ENCODE data around the gene TGIF2. TPM values are rescaled to one million over a fixed set of nuclear protein-coding genes. Genes with fewer than 3 reads are reported as not detected.

The TGIF2 gene
- total and polyA plus RNA-seq, 5 donors = 4.9 to 13.4 (median 9.9) TPM

GRCh38 chr20:36565520-36565919 is 7.9 kb upstream of the TGIF2 start:
- 93% methylated on average over 3 of the region's 3 CpGs for WGBS
- intact Hi-C loops (cut with DNase I) = no loop called here
- Histone ChIP-seq H3K9me3 (ENCODE audit: control insufficient read depth, low read length) (no peaks in the 10 kb centered on the region), H3K27ac (ENCODE audit: low read length) (no peak overlapping the region), H3K4me1 (ENCODE audit: control insufficient read depth, insufficient read depth, low read length) (no peaks in the 10 kb centered on the region), H3K4me3 (ENCODE audit: low read length) (no peak overlapping the region), H3K27me3 (ENCODE audit: control insufficient read depth, insufficient read depth) (no peaks in the 10 kb centered on the region)
- ATAC-seq = no peak
- DNase-seq = no peak

DNA sequence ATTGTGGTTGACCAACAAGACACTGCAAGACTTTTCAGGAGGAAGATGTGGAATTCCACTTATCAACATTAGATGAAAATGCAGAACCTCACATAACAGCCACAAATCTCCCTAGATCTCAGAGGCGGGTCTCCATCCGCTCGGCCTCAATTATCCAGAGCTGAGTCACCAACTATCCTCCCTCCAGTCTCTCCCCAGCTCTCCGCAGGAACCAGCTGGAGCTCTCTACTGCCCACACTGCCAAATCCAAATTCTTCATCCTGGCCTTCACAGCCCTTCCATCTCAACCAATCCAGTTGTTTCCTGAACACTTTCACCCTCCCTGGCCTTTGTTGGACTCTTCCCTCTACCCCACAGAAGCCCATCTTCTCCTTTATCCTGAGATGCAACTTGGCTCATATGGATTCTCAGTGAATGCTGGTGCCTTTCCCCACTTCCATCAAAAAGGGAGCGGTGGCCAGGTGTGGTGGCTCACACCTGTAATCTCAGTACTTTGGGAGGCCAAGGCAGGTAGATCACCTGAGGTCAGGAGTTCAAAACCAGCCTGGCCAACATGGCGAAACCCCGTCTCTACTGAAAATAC is 3.5 kb upstream of the TGIF2 start:
- H3K27ac ChIP-seq (ENCODE audit: low read length) = no peak overlapping the region
- H3K9me3 ChIP-seq (ENCODE audit: control insufficient read depth, low read length) = no peaks in the 10 kb centered on the region
- intact Hi-C loops (cut with DNase I) = no loop called here
- H3K4me3 ChIP-seq (ENCODE audit: low read length) = no peak overlapping the region
- DNase-seq = no peak
- WGBS = 63% methylated on average over 7 of the region's 7 CpGs
- H3K27me3 ChIP-seq (ENCODE audit: control insufficient read depth, insufficient read depth) = no peaks in the 10 kb centered on the region
- no peak for ATAC-seq
- H3K4me1 ChIP-seq (ENCODE audit: control insufficient read depth, insufficient read depth, low read length) = no peaks in the 10 kb centered on the region

DNA sequence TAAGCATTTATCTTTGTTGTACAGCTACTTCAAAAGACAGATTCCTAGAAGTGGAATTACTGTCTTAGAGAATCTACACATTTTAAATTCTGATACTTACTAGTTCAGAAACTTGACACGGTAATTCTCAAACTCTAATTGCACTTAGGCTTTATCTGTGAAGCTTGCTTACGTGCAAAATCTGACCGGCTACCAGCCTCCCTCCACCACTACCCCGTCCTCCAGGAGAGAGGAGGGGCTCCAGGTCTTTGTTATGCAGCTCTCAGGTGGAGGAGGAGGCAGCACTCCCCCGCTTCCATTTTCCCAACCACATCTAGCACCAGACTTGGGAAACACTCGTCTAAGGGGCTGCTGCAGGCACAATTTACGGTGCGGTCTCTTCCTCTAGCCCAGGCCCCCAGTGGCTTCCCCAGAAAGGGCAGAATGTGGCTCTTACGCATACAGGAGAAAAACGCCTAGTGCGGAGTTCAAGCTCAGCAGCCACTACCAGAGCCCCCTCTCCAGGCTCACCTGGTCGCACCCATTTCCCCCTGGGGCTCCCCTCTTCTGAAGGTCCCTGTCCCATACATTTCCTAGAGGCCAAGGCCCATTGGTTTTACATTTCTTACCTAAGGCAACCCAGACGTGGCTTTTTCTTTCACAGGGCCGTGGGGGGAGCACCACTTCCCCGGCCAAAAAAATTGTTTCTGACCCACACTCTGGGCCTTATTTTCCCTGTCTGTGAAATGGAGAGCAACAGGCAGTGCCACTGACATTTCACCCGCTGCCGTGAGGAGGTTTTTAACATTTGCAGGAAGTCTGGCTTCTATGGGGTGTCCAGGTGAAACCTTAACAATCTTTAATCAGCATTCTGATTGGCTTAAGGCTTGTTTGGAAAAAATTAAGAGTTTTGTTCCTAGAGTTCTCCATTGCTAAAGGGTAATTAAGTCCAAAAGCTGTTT is 1.6 kb upstream of the TGIF2 start:
- WGBS = 53% methylated on average over 17 of the region's 17 CpGs
- no peak overlapping the region for H3K4me3 ChIP-seq (ENCODE audit: low read length)
- no peaks in the 10 kb centered on the region for H3K27me3 ChIP-seq (ENCODE audit: control insufficient read depth, insufficient read depth)
- DNase-seq = no peak
- H3K9me3 ChIP-seq (ENCODE audit: control insufficient read depth, low read length) = no peaks in the 10 kb centered on the region
- intact Hi-C loops (cut with DNase I) = no loop called here
- no peak for ATAC-seq
- peak overlapping the region; percentile 92 for H3K27ac ChIP-seq (ENCODE audit: low read length)
- H3K4me1 ChIP-seq (ENCODE audit: control insufficient read depth, insufficient read depth, low read length) = peaks cover 3% of the 10 kb centered on the region

DNA sequence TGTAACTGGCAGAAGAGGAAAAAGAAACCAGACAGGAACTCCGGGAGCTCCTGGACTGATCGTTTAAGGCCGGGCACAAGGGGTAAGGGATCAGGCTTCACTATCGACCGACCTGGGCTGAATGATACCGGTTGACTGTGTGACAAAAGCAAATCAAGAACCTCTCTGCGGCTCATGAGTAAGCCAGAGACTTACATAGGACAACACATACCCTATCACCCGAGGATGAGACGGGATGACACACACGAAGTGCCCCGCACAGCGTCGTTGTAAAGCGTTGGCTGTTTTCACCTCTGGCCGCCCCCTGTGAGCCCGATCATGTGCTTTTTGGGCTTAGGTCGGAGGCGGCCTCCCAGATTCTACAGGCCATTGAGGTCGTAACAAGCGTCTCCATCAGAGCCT is 695 bp upstream of the TGIF2 start:
- H3K27me3 ChIP-seq (ENCODE audit: control insufficient read depth, insufficient read depth) = no peaks in the 10 kb centered on the region
- intact Hi-C loops (cut with DNase I) = no loop called here
- H3K4me3 ChIP-seq (ENCODE audit: low read length) = peak overlapping the region; percentile 98
- ATAC-seq = peak; percentile 2 to 7
- 16% methylated on average over 20 of the region's 20 CpGs for WGBS
- H3K27ac ChIP-seq (ENCODE audit: low read length) = peak overlapping the region; percentile 92
- no peaks in the 10 kb centered on the region for H3K9me3 ChIP-seq (ENCODE audit: control insufficient read depth, low read length)
- peaks cover 3% of the 10 kb centered on the region for H3K4me1 ChIP-seq (ENCODE audit: control insufficient read depth, insufficient read depth, low read length)
- no peak for DNase-seq

- WGBS = under 1% methylated on average over 53 of the region's 53 CpGs
- peak overlapping the region; percentile 86 for H3K27ac ChIP-seq (ENCODE audit: low read length)
- peak; percentile 12 to 33 for ATAC-seq
- DNase-seq = peak; percentile 41 to 77 (median 75)
- no peaks in the 10 kb centered on the region for H3K27me3 ChIP-seq (ENCODE audit: control insufficient read depth, insufficient read depth)
- peak overlapping the region; percentile 98 for H3K4me3 ChIP-seq (ENCODE audit: low read length)
- intact Hi-C loops (cut with DNase I) = no loop called here
- peaks cover 3% of the 10 kb centered on the region for H3K4me1 ChIP-seq (ENCODE audit: control insufficient read depth, insufficient read depth, low read length)
- no peaks in the 10 kb centered on the region for H3K9me3 ChIP-seq (ENCODE audit: control insufficient read depth, low read length)
Measured at GRCh38 chr20:36573798-36574365, 485 bp downstream of the TGIF2 start.

DNA sequence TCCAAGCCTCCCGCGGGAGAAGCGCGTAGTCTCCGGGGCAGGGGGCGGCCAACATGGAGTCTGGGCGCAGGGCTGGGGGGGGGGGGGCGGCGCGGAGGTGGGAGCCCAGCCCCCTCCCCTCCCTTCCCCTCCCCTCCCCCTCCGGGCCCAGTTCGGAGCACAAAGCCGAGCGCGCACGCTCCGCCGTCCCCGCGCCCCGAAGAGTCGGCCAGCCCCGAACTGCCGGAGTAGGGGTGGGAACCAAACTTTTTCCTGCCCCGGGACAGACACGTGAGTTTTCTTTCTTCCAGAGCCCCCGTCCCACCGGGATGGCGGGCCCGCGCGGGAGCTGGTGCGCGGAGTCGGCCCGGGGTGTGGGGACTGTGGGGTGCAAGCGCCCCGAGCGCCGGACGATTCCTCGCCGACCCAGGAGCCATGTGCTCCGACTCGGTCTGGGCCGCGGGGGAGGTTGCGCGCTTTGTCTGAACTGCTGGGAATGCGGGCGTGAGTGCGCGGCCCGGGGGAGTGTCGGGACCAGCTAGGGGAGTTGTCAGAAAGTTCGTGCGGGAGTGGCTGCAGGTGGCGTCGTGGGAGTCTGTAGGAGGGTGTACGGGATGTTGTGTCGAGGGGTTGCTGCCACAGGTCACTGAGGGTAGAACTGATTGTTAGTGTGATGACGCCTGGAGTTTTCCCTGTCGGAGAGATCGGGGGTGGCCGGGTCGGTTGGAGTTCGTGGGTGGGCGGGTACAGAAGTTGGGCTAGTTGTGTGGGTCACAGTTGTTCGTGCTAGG is 1.2 kb downstream of the TGIF2 start:
- Histone ChIP-seq H3K27ac (ENCODE audit: low read length) (peak overlapping the region; percentile 28), H3K9me3 (ENCODE audit: control insufficient read depth, low read length) (no peaks in the 10 kb centered on the region), H3K4me3 (ENCODE audit: low read length) (peak overlapping the region; percentile 98), H3K4me1 (ENCODE audit: control insufficient read depth, insufficient read depth, low read length) (peaks cover 3% of the 10 kb centered on the region), H3K27me3 (ENCODE audit: control insufficient read depth, insufficient read depth) (no peaks in the 10 kb centered on the region)
- WGBS = under 1% methylated on average over 63 of the region's 69 CpGs
- peak; percentile 40 to 56 for ATAC-seq
- peak; percentile 48 to 80 (median 77) for DNase-seq
- intact Hi-C loops (cut with DNase I) = no loop called here

DNA sequence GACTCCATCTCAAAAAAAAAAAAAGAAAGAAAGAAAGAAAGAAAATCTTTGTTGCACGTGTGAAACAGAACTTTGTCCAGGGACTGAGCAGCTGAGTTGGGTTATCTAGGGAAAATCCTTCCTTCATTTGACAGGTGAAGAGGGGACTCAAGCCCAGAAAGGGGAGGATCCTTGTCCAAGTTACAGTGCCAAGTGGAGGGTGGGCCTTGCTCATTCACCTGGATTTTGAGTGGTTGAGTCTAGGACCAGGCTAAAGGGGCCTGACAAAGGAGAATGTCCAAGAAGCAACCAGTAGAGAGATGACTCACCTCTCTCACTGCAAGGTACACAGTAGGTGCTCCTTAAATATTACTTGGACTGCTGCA is 2.7 kb downstream of the TGIF2 start:
- no peak for DNase-seq
- H3K9me3 ChIP-seq (ENCODE audit: control insufficient read depth, low read length) = no peaks in the 10 kb centered on the region
- ATAC-seq = no peak
- no peaks in the 10 kb centered on the region for H3K27me3 ChIP-seq (ENCODE audit: control insufficient read depth, insufficient read depth)
- intact Hi-C loops (cut with DNase I) = no loop called here
- peaks cover 3% of the 10 kb centered on the region for H3K4me1 ChIP-seq (ENCODE audit: control insufficient read depth, insufficient read depth, low read length)
- H3K4me3 ChIP-seq (ENCODE audit: low read length) = no peak overlapping the region
- H3K27ac ChIP-seq (ENCODE audit: low read length) = no peak overlapping the region
- WGBS = 50% methylated on average over 1 of the region's 1 CpG

DNA sequence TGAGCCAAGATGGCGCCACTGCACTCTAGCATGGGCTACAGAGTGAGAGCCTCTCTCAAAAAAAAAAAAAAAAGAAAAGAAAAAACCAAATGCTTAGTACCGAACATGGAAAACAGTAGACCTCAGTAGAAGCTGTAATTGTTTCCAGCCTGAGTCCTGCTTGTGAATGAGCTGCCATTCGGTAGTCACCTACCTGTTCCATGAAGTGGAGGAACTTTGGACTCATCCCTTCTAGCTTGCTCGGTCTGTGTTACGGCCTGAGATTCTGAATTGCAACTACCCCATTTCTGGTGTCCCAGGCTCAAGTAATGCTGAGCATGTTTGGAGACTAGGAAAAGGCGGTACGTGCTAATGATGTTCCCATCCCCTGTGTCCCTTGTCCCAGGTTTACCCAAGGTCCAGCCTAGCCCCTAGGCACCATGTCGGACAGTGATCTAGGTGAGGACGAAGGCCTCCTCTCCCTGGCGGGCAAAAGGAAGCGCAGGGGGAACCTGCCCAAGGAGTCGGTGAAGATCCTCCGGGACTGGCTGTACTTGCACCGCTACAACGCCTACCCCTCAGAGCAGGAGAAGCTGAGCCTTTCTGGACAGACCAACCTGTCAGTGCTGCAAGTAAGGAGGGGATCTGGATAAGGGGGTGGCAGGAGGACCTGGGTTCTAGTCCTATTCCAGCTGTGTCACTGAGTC is 5.1 kb downstream of the TGIF2 start:
- no peaks in the 10 kb centered on the region for H3K27me3 ChIP-seq (ENCODE audit: control insufficient read depth, insufficient read depth)
- H3K4me3 ChIP-seq (ENCODE audit: low read length) = no peak overlapping the region

DNA sequence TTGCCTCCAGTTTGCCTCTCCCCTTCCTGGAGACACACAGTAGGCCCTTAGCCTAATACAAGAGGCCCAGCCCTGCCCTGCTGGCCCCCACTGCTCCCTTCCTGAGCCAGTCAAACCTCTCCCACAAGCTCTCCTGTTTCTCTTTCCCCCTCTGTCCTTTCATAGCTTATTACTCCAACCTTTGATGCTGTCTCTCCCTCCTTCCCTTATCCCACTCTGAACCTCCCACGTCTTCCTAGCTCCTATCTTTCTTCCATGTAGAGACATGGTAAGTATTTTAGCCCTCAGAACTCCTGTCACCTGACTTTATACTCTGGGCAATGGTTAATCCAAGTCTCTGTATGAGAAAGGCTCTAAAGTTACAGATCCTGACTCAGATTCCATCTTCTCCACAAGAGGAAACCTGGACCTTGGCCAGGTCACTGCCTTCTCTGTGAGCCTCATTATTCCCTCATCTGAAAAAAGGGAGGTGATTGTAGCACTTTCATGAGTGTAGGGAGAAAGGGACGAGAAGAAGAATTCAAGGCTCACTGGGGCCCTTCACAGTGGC is 6.7 kb downstream of the TGIF2 start:
- intact Hi-C loops (cut with DNase I) = no loop called here
- Histone ChIP-seq H3K4me3 (ENCODE audit: low read length) (no peak overlapping the region), H3K4me1 (ENCODE audit: control insufficient read depth, insufficient read depth, low read length) (peaks cover 3% of the 10 kb centered on the region), H3K27me3 (ENCODE audit: control insufficient read depth, insufficient read depth) (no peaks in the 10 kb centered on the region), H3K27ac (ENCODE audit: low read length) (no peak overlapping the region), H3K9me3 (ENCODE audit: control insufficient read depth, low read length) (no peaks in the 10 kb centered on the region)
- ATAC-seq (no peak), DNase-seq (no peak)
- WGBS = 81% methylated on average over 2 of the region's 2 CpGs

More for the DNA sequence above, 5.1 kb downstream of the TGIF2 start:
- H3K27ac ChIP-seq (ENCODE audit: low read length) = no peak overlapping the region
- intact Hi-C loops (cut with DNase I) = no loop called here
- no peak for ATAC-seq
- H3K4me1 ChIP-seq (ENCODE audit: control insufficient read depth, insufficient read depth, low read length) = peaks cover 3% of the 10 kb centered on the region
- 97% methylated on average over 15 of the region's 15 CpGs for WGBS
- DNase-seq = no peak
- H3K9me3 ChIP-seq (ENCODE audit: control insufficient read depth, low read length) = no peaks in the 10 kb centered on the region

DNA sequence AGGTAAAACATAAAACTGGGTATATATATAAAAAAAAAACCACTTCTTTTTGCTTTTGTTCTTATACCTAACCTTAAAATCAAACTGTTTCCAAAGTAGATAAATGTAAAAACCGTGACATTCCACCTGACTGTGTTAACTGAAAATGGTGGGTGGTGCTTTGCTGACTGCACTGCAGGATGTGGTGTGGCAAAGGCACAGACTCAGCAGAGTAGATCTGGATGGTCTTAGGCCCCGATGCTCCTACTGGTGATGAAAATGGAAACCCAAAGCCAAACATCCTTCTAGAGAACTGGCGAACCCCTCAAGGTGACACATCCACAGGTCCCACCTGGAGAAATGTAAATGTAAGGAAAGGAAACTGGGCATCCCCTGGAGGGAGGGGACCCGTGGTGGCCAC is 8.9 kb downstream of the TGIF2 start:
- H3K27ac ChIP-seq (ENCODE audit: low read length) = no peak overlapping the region
- no peak for DNase-seq
- no peaks in the 10 kb centered on the region for H3K27me3 ChIP-seq (ENCODE audit: control insufficient read depth, insufficient read depth)
- WGBS = 84% methylated on average over 4 of the region's 4 CpGs
- no peaks in the 10 kb centered on the region for H3K9me3 ChIP-seq (ENCODE audit: control insufficient read depth, low read length)
- no peaks in the 10 kb centered on the region for H3K4me1 ChIP-seq (ENCODE audit: control insufficient read depth, insufficient read depth, low read length)
- H3K4me3 ChIP-seq (ENCODE audit: low read length) = no peak overlapping the region
- ATAC-seq = no peak
- intact Hi-C loops (cut with DNase I) = no loop called here
